ENCODE measurements around the gene SERPINE1.
A peak's percentile ranks its signal among the peaks of the same experiment; 100 is the strongest.

SERPINE1 gene

DNA sequence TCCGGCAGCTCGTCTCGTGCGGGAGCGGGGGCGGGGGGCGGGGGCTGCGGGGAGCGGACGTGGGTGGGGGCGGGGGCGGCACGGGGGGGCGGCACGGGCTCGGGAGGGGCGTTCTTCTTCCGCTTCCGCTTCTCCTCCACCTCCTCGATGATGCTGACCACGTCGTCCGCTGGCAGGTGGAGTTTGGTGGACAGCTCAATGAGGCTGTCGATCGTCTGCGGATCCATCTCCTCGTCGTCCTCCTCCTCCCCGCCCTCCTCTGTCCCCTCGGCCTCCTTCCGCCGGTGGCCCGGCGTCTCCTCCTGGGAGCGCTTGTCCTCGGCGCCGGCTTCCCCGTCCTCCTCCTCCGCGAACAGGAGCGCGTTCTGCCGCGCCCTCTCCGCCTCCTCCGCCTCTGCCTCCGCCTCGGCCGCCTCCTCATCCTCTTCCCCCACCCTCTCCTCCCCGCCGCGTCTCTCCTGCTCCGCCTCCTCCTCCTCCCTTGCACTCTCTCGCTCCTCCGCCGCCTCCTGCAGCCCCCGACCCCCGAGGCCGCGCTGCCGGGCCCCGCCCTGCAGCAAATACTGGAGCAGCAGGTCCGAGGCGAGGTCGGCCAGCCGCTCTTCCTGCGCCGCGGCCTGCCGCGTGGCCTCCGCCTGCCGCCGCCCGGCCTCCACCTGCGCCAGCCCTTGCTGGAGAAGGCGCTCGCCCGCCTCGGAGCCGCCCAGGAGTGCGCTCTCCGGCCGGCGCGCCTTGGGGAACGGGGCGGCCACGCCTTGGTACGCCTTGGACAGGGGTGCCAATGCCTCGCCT, 36.6 kb downstream of the SERPINE1 start:
- no peak overlapping the region for H3K4me3 ChIP-seq (ENCODE audit: low read length)
- no peak overlapping the region for H3K27ac ChIP-seq (ENCODE audit: low read depth, low read length)
- peak overlapping the region; percentile 39 for H3K23ac ChIP-seq (ENCODE audit: low read length)
- no peak overlapping the region for H2AK5ac ChIP-seq (ENCODE audit: low read length)
- no peak overlapping the region for H2BK120ac ChIP-seq (ENCODE audit: low read depth, low read length)
- WGBS (ENCODE audit: extremely low coverage, insufficient coverage, low lambda C conversion rate) = no CpG with 5 or more reads among the region's 92 CpGs
- no peaks in the 10 kb centered on the region for H3K36me3 ChIP-seq (ENCODE audit: control insufficient read depth, insufficient read depth, low read length)
- peak overlapping the region; percentile 78 for H3K4me2 ChIP-seq (ENCODE audit: low read length)
- H4K5ac ChIP-seq (ENCODE audit: low read length) = no peak overlapping the region
- H2BK15ac ChIP-seq (replicated peaks; ENCODE audit: low read depth) = no peak overlapping the region
- no peak overlapping the region for H4K8ac ChIP-seq (ENCODE audit: low read depth, low read length)
- no peaks in the 10 kb centered on the region for H3K79me2 ChIP-seq (ENCODE audit: control insufficient read depth, insufficient read depth, low read length)
- H3K79me1 ChIP-seq (ENCODE audit: low read length) = no peaks in the 10 kb centered on the region
- H3K18ac ChIP-seq (ENCODE audit: low read length) = no peak overlapping the region
- H3K9ac ChIP-seq (ENCODE audit: low read length) = peak overlapping the region; percentile 58
- peak overlapping the region; percentile 86 for H3K56ac ChIP-seq (ENCODE audit: low read length)
- H2BK5ac ChIP-seq (ENCODE audit: low read length) = no peak overlapping the region
- peaks cover 5% of the 10 kb centered on the region for H3K4me1 ChIP-seq (ENCODE audit: control insufficient read depth, low read depth, low read length)
- DNase-seq = peak; percentile 60
- no peak overlapping the region for H3K4ac ChIP-seq (ENCODE audit: low read depth, low read length)
- peaks cover 13% of the 10 kb centered on the region for H3K27me3 ChIP-seq (ENCODE audit: insufficient read depth, low read length, poor library complexity)

DNA sequence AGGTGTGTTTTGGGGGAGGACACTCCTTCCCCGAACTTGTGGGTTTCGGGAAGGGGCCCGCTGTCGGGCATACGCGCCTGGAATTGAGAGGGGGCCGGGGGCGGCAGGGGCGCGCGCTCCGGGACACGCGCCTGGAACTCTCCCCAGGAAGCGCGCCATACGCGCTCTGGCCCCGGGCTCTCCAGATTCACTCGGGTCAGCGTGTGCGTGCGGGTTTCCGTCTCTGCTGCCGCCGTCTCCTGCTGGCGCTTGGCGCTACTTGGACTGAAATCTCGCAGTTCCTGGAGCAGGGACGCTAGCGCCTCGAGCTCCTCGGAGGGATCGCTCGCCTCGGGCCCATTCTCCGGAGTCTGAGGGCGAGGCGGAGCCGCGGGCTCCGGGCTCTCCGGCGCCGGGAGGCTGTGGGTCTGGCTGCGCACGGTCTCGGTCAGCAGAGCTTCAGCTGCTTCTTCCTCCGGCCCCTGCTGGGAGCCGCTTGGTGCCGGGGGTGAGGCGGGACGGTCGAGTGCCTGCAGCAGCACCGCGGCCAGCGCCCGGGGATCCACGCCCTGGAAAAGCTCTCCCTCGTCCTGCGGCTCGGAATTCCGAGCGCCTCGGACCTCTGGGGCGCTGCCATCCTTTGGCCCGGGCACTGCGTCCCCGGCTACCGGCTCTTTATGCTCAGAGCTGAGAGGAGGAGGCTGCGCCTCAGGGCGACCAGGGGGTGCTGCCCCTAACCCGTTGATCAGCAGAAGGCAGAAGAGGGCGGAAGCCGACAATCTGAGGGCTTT, 37.4 kb downstream of the SERPINE1 start:
- peak overlapping the region; percentile 39 for H3K23ac ChIP-seq (ENCODE audit: low read length)
- peak overlapping the region; percentile 78 for H3K4me2 ChIP-seq (ENCODE audit: low read length)
- no peak overlapping the region for H4K5ac ChIP-seq (ENCODE audit: low read length)
- H3K4ac ChIP-seq (ENCODE audit: low read depth, low read length) = no peak overlapping the region
- H2BK15ac ChIP-seq (replicated peaks; ENCODE audit: low read depth) = no peak overlapping the region
- H2BK5ac ChIP-seq (ENCODE audit: low read length) = no peak overlapping the region
- H3K27me3 ChIP-seq (ENCODE audit: insufficient read depth, low read length, poor library complexity) = peaks cover 13% of the 10 kb centered on the region
- no peaks in the 10 kb centered on the region for H3K36me3 ChIP-seq (ENCODE audit: control insufficient read depth, insufficient read depth, low read length)
- no peak overlapping the region for H3K4me3 ChIP-seq (ENCODE audit: low read length)
- H3K27ac ChIP-seq (ENCODE audit: low read depth, low read length) = no peak overlapping the region
- peaks cover 5% of the 10 kb centered on the region for H3K4me1 ChIP-seq (ENCODE audit: control insufficient read depth, low read depth, low read length)
- no peaks in the 10 kb centered on the region for H3K79me1 ChIP-seq (ENCODE audit: low read length)
- no peak overlapping the region for H3K18ac ChIP-seq (ENCODE audit: low read length)
- peak overlapping the region; percentile 58 for H3K9ac ChIP-seq (ENCODE audit: low read length)
- H3K79me2 ChIP-seq (ENCODE audit: control insufficient read depth, insufficient read depth, low read length) = no peaks in the 10 kb centered on the region
- H4K8ac ChIP-seq (ENCODE audit: low read depth, low read length) = no peak overlapping the region
- no peak overlapping the region for H2BK120ac ChIP-seq (ENCODE audit: low read depth, low read length)
- peak; percentile 77 for DNase-seq
- no CpG with 5 or more reads among the region's 75 CpGs for WGBS (ENCODE audit: extremely low coverage, insufficient coverage, low lambda C conversion rate)
- no peak overlapping the region for H2AK5ac ChIP-seq (ENCODE audit: low read length)
- peak overlapping the region; percentile 54 for H3K56ac ChIP-seq (ENCODE audit: low read length)

DNA sequence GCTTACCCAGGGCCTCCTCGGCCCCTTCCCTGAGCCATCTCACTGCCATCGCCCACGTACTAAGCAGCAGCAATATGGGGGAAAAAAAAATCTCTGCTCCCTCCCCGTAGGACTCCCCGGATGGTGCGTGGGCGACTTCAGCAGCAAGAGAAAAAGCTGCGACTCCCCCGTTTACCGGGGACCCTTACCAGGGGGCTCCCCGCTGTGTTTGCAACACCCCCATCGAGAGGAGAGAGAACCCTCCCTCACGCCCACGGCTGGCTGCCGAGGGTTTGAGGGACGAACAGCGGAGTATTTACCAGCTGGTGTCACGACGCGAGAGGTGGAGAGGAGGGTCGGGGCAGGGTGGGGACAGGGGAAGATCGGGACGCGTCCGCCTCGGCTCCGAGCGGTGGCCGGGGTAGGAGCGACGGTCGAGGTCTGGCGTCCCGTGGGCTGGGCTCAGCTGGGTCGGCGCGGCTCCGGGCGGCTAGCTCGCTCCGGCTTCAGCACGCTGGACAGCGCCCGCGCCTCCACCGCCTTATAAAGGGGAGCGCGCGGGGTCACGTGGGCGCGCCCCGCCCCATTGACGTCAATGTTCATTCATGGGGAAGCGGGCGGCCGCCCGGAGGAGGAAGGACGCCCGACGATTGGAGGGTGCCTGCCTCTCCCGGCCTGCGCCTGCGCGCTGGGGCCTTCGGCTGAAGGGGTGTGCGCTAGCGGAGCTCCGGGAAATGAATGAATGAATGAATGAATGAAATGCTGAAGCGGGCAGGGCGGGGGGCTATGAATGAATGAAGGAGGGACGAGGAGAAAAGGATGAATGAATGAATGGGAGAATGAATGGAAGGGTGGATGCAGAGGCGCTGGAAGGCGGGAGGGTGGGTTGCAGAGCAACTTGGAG, 38.4 kb downstream of the SERPINE1 start, which contains the start of gene VGF:
VGF (minus strand) TSS at position 495 of the 883 bp plus-strand sequence. CDS start 726 bp downstream, outside the sequence.
- Histone ChIP-seq H3K79me2 (ENCODE audit: control insufficient read depth, insufficient read depth, low read length) (no peaks in the 10 kb centered on the region), H3K9ac (ENCODE audit: low read length) (peak within 1 kb of the TSS; percentile 27), H3K4ac (ENCODE audit: low read depth, low read length) (no peak within 1 kb of the TSS), H4K5ac (ENCODE audit: low read length) (no peak within 1 kb of the TSS), H2BK15ac (replicated peaks; ENCODE audit: low read depth) (no peak within 1 kb of the TSS), H3K27me3 (ENCODE audit: insufficient read depth, low read length, poor library complexity) (peaks cover 18% of the 10 kb centered on the region), H2BK120ac (ENCODE audit: low read depth, low read length) (no peak within 1 kb of the TSS), H3K4me1 (ENCODE audit: control insufficient read depth, low read depth, low read length) (peaks cover 5% of the 10 kb centered on the region), H3K79me1 (ENCODE audit: low read length) (no peaks in the 10 kb centered on the region), H2AK5ac (ENCODE audit: low read length) (no peak within 1 kb of the TSS), H3K18ac (ENCODE audit: low read length) (no peak within 1 kb of the TSS), H3K4me3 (ENCODE audit: low read length) (peak within 1 kb of the TSS; percentile 28), H3K27ac (ENCODE audit: low read depth, low read length) (no peak within 1 kb of the TSS), H4K8ac (ENCODE audit: low read depth, low read length) (no peak within 1 kb of the TSS), H3K23ac (ENCODE audit: low read length) (no peak within 1 kb of the TSS), H3K56ac (ENCODE audit: low read length) (peak within 1 kb of the TSS; percentile 27), H2BK5ac (ENCODE audit: low read length) (no peak within 1 kb of the TSS), H3K36me3 (ENCODE audit: control insufficient read depth, insufficient read depth, low read length) (no peaks in the 10 kb centered on the region), H3K4me2 (ENCODE audit: low read length) (peak within 1 kb of the TSS; percentile 93)
- no CpG with 5 or more reads among the region's 74 CpGs for WGBS (ENCODE audit: extremely low coverage, insufficient coverage, low lambda C conversion rate)
- DNase-seq = peak; percentile 97

DNA sequence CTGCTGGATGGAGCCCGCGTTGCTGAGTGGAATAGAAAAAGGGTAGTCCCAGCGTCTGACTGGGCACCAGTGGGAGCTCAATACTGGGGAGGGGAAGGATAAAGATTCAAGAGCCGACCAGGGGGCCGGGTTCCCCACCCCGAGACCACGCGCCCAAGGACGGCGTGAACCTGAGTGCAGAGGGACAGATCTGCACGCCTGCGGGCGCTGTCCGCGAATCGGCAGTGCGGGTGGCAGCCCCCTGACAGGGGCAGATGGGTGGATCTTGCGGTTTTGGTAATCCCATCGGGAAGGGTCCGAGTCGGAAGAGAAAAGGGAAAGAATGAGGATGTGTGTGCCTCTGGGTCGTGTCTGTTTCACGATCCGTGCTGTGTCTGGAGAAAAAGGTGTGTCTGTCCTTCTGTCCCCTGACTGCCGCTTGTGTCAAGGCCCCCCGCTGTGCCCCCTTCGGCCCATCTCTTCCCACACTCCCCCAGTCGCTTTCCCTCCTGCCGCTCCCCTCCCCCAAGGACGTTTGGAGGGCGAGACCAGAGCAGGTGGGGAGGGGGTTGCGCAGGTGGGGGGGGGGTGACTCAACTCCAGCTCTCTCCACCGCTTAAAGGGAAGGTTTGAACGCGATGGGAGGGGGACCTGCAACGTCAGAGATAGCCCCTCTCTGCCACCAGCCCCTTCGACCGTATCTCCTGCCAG, 39.2 kb downstream of the SERPINE1 start:
- Histone ChIP-seq H3K4me2 (ENCODE audit: low read length) (peak overlapping the region; percentile 93), H2BK5ac (ENCODE audit: low read length) (no peak overlapping the region), H3K27me3 (ENCODE audit: insufficient read depth, low read length, poor library complexity) (peaks cover 25% of the 10 kb centered on the region), H2BK120ac (ENCODE audit: low read depth, low read length) (no peak overlapping the region), H3K9ac (ENCODE audit: low read length) (peak overlapping the region; percentile 27), H3K18ac (ENCODE audit: low read length) (no peak overlapping the region), H3K27ac (ENCODE audit: low read depth, low read length) (no peak overlapping the region), H3K79me2 (ENCODE audit: control insufficient read depth, insufficient read depth, low read length) (no peaks in the 10 kb centered on the region), H3K56ac (ENCODE audit: low read length) (peak overlapping the region; percentile 27), H3K4me1 (ENCODE audit: control insufficient read depth, low read depth, low read length) (peaks cover 5% of the 10 kb centered on the region), H3K23ac (ENCODE audit: low read length) (no peak overlapping the region), H2AK5ac (ENCODE audit: low read length) (no peak overlapping the region), H3K36me3 (ENCODE audit: control insufficient read depth, insufficient read depth, low read length) (no peaks in the 10 kb centered on the region), H2BK15ac (replicated peaks; ENCODE audit: low read depth) (no peak overlapping the region), H3K79me1 (ENCODE audit: low read length) (no peaks in the 10 kb centered on the region), H3K4me3 (ENCODE audit: low read length) (peak overlapping the region; percentile 28), H4K5ac (ENCODE audit: low read length) (no peak overlapping the region), H4K8ac (ENCODE audit: low read depth, low read length) (no peak overlapping the region), H3K4ac (ENCODE audit: low read depth, low read length) (no peak overlapping the region)
- peak; percentile 47 for DNase-seq
- WGBS (ENCODE audit: extremely low coverage, insufficient coverage, low lambda C conversion rate) = no CpG with 5 or more reads among the region's 38 CpGs

DNA sequence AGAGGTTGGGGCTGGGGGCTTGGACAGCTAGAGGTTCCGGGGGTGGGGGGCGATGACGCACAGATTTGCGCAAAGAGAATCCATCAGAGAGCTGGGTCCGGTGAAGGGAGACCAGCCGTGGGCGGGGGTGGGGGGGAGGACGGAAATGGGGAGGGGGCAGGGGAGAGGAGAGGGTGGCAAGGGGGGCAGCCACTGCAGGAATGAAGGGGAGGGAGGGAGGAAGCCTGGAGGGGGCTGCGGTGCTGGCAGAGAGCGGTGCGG, 39.7 kb downstream of the SERPINE1 start:
- H3K4me3 ChIP-seq (ENCODE audit: low read length) = no peak overlapping the region
- peaks cover 30% of the 10 kb centered on the region for H3K27me3 ChIP-seq (ENCODE audit: insufficient read depth, low read length, poor library complexity)
- no peak overlapping the region for H3K56ac ChIP-seq (ENCODE audit: low read length)
- H3K79me1 ChIP-seq (ENCODE audit: low read length) = no peaks in the 10 kb centered on the region
- H2BK120ac ChIP-seq (ENCODE audit: low read depth, low read length) = no peak overlapping the region
- H3K36me3 ChIP-seq (ENCODE audit: control insufficient read depth, insufficient read depth, low read length) = no peaks in the 10 kb centered on the region
- H3K4me2 ChIP-seq (ENCODE audit: low read length) = no peak overlapping the region
- peak; percentile 1 for DNase-seq
- H3K79me2 ChIP-seq (ENCODE audit: control insufficient read depth, insufficient read depth, low read length) = no peaks in the 10 kb centered on the region
- H2BK5ac ChIP-seq (ENCODE audit: low read length) = no peak overlapping the region
- H3K4me1 ChIP-seq (ENCODE audit: control insufficient read depth, low read depth, low read length) = peaks cover 5% of the 10 kb centered on the region
- H4K5ac ChIP-seq (ENCODE audit: low read length) = no peak overlapping the region
- H3K18ac ChIP-seq (ENCODE audit: low read length) = no peak overlapping the region
- no peak overlapping the region for H4K8ac ChIP-seq (ENCODE audit: low read depth, low read length)
- no peak overlapping the region for H2AK5ac ChIP-seq (ENCODE audit: low read length)
- no peak overlapping the region for H3K9ac ChIP-seq (ENCODE audit: low read length)
- no peak overlapping the region for H2BK15ac ChIP-seq (replicated peaks; ENCODE audit: low read depth)
- WGBS (ENCODE audit: extremely low coverage, insufficient coverage, low lambda C conversion rate) = no CpG with 5 or more reads among the region's 11 CpGs
- no peak overlapping the region for H3K23ac ChIP-seq (ENCODE audit: low read length)
- H3K4ac ChIP-seq (ENCODE audit: low read depth, low read length) = no peak overlapping the region
- H3K27ac ChIP-seq (ENCODE audit: low read depth, low read length) = no peak overlapping the region
